Adrenal gland (tissue), 5 donors: ENCODE results near the gene SHFL.

ENCODE experiments used
- CTCF ChIP-seq, 6 experiments: fragments of 450-650 bp in 4 of 6; fragments of 200-600 bp in 2 of 6; sonication (generic) in 1 of 6; IDR thresholded peaks; 1 replicate in 5 of 6; 2 replicates in 1 of 6; pipeline versions ENCODE4 v1.5.1 to v1.8.0; 2016 to 2021; ENCODE audit warnings: antibody characterized with exemption in 6 of 6, mild to moderate bottlenecking in 2 of 6, moderate library complexity in 1 of 6
- POLR2A ChIP-seq, 2 donors: fragments of 450-650 bp; IDR thresholded peaks; one replicate each; pipeline ENCODE4 v1.6.1; 2017; ENCODE audit warnings: antibody characterized with exemption in 2 of 2, mild to moderate bottlenecking in 2 of 2, moderate library complexity in 1 of 2
- donor health status: DM: no; HTN: no; CAD: no.

GRCh38 chr19:10138879-10139795 lies 53.0 kb downstream of the SHFL start:
- no peak for TF ChIP-seq CTCF (IDR thresholded peaks at IDR 0.05)
- TF ChIP-seq POLR2A (IDR thresholded peaks at IDR 0.05) = no peak
